Fibroblast of mammary gland (primary cell): ENCODE data around the gene SLC1A2.
A peak's percentile ranks its signal among the peaks of the same experiment; 100 is the strongest.

Experiments used
- DNase-seq: peaks from one replicate; pipeline ENCODE4 v3.0.0-alpha.2; 2010; ENCODE audit warnings: low read depth
- H3K4me3 ChIP-seq: 2 replicates; pipeline ENCODE4 v1.5.1; 2011; ENCODE audit warnings: low read depth, mild to moderate bottlenecking, low read length, moderate library complexity; ENCODE audit not compliant: control insufficient read depth
- TF ChIP-seq, protein P1 (sequence below): conservative IDR thresholded peaks from 2 replicates; pipeline ENCODE4 v1.5.1; 2011; ENCODE audit warnings: low read depth, low read length, inconsistent platforms; ENCODE audit not compliant: control insufficient read depth, insufficient read depth

The SLC1A2 gene

DNA sequence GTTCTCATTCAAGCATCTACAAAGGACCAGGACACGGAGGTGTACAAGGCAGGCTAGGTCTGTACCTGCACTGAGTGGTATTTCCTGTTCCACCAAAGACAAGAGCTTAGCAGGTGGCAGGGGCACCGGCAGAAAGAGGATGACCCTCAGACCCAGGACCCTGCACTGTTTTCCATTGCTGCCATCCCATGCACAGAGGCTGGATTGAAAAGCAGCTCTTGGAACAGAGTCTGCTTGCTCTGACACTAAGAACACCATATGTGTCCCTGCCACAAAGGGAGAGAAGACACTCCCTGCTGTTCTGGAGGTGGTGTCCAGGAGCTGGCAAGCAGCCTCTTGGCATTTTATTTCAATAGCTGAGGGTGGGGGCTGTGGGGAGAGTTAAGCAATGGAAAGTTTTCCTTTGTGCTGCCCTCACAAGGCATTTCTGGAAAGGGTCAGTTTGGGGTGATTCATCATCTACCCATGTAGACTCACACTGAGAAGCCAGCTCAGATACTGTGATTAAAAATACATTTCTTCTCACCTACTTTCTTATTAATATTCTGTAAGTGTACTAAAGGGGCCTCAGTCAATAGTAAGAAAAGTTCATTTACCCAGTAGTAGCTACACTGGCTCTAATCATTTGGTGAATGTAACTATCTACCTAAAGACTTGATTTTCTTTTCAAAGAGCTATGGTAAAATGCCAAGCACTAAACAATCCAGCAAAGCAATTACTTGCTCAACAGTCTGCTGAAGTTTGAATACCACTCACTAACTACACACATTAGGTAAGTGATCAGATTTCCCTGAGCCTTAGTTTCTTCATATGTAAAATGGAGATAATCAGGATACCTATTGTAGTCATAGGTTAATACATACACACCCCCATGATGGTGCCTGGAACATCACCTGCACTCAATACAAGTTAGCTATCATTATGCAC, 55.2 kb downstream of the SLC1A2 start:
- TF ChIP-seq, protein P1, sequence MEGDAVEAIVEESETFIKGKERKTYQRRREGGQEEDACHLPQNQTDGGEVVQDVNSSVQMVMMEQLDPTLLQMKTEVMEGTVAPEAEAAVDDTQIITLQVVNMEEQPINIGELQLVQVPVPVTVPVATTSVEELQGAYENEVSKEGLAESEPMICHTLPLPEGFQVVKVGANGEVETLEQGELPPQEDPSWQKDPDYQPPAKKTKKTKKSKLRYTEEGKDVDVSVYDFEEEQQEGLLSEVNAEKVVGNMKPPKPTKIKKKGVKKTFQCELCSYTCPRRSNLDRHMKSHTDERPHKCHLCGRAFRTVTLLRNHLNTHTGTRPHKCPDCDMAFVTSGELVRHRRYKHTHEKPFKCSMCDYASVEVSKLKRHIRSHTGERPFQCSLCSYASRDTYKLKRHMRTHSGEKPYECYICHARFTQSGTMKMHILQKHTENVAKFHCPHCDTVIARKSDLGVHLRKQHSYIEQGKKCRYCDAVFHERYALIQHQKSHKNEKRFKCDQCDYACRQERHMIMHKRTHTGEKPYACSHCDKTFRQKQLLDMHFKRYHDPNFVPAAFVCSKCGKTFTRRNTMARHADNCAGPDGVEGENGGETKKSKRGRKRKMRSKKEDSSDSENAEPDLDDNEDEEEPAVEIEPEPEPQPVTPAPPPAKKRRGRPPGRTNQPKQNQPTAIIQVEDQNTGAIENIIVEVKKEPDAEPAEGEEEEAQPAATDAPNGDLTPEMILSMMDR, result no peak
- H3K4me3 ChIP-seq, result no peak overlapping the region
- peak; percentile 92 for DNase-seq

DNA sequence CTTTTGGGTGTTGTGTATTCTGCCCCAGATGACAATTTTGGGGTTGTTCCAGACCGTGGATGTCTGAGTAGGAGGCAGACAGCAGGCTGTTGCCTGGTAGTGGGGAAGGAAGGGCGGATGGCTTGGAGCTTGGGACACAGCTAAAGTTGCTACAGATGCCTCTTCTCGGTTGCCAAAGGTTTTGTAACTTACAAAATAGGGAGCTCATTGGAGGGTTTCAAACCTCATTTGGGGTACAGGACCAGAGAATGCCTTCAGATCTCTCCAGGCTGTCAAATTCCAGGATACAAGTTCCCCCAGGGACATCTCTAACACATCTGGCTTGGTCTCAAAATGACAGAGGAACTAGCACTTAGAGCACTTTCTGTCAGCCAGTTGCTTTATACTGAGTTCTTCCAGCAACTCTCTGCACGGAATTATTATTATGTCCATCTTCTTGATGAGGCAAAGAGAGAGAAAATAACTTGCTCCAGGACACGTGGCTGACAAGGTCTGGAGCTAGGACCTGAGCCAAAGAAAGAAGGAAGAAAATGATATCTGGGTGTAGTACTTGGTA, 56.0 kb downstream of the SLC1A2 start:
- TF ChIP-seq, protein P1, result no peak
- peak; percentile 50 for DNase-seq
- no peak overlapping the region for H3K4me3 ChIP-seq

DNA sequence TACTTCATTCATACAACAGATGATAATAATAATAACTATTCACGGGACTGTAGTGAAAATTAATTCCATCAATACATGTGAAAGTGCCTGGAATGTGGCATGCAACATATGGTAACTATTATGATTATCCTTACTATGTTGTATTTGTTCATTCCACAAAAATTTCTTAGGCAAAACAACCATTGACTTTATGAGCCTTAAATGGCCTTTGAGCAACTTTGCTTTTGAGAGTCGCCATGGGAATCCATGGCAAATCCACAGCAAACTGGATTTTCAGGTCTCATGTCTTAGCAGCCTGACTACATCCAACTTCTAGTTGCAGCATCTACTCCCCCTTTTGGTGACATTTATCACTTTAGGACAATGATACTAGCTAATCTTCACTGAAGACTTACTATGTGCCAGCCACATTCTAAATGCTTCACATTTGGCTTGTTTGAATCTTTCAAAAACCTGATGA, 56.8 kb downstream of the SLC1A2 start:
- H3K4me3 ChIP-seq, result no peak overlapping the region
- TF ChIP-seq, protein P1, result no peak
- DNase-seq, result peak; percentile 57

DNA sequence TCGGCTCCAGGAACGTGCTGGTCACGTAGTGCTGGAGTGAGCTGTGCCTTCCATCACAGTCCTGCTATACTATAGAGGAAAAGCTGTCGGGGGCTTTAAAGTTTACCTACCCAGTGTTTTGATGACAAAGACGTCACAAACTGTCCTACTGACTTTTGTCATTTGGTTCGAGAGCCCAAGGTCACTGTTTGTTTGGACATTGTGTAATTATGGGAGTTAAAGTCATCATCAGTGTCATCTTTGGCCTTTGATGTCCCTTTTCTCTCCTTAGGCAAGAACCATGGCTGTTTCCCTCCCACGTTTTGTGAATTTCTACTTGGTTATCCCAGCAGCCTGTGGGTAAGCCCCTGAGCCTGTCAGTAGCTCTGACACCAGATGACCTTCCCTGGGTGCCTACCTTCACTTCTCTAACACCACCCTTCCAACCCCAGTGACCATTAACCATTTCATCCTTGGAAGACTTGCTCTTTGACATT, 59.3 kb downstream of the SLC1A2 start:
- no peak for DNase-seq
- no peak overlapping the region for H3K4me3 ChIP-seq
- TF ChIP-seq, protein P1, result no peak

DNA sequence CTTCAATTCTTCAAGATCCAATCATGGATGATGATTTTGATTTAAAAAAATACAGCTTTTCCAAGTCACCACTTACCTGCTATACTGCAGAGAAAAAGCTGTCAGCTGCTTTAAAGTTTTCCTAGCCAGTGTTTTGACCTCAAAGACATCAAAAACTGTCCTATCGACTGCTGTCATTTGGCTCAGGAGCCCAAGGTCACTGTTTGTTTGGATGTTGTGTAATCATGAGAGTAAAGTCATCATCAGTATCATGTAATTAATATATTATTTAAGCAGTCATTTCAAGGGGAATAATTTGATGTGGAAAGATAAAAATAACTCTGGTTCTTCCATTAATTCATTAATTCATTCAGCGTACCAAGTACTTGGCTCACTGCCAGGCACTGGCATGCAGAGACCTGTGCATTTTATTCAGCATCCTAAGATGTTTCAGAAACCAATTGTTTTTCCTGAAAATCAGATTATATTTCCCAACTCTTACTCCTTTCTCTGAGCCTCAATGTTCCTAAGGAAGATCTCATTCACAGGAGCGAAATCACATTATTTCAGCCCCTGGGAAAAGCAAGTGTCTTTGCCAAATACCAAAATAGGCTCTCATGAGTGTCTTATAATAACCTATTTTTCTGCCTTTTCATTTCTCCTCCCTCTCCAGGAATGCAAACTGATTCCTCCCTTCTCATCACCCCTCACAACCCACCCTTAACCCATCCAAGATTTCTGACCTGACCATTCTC, 59.9 kb downstream of the SLC1A2 start:
- TF ChIP-seq, protein P1, result no peak
- DNase-seq, result no peak
- no peak overlapping the region for H3K4me3 ChIP-seq

DNA sequence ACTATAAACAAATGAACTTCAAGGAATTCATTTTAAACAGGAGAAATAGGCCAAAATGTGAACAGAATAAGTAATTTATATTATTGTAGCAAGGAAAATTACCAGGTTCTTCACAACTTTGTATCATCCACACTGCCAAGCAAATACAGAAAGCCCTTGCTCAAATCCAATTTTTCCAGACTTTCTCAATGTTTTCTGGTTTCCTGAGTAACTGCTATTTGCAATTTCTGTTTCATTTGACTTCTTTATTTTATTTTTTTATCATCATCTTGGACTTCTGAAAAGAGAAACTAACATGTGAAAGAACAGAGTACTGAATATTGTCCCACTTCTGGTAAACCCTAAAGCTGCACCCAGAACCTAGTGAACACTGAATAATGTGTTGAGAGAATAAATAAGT, 61.0 kb downstream of the SLC1A2 start:
- DNase-seq, result no peak
- H3K4me3 ChIP-seq, result no peak overlapping the region
- TF ChIP-seq, protein P1, result no peak
